HL-60/S4 (cell line): ENCODE measurements around the gene TRABD2B.

Experiments
- in situ Hi-C: fragments of 300-500 bp; cut with MboI; formaldehyde crosslinking; loops from 2 replicates; pipeline ENCODE4 v1.14.3; 2022; ENCODE audit warnings: low sequenced_read_pairs

Gene TRABD2B

DNA sequence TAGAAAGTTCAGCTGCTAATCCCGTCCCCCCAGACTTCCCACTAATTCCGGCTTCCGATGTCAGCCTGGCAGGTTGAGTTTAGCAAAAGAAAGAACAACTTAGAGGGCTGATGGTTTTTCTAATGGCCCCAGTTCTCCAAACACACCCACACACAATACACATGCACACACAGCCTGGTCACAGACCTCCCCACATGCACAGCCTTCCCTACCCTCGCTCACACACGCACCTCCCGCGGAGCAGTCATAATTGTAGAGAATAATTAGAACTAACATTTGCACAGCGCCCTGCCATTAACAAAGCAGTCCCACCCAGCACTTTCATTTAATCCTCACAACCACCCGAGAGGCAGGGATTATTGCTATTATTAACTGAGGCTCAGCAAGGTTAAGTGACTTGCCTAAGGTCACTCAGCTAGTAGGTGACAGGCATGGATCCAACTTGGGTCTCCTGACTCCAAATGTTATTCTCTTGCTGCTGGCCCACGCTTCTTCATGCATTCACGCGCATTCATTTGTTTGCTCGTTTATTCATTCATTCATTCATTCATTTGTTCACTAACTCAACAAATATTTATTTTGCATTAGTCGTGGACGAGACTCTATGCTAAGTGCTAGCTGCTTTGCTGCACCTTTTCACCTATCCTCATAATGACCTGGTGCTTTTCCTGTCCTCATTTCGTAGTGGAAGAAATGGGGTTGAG, 284.4 kb downstream of the TRABD2B start:
- in situ Hi-C loops: loop anchor here (25.0 kb wide), 3 partner anchors 175 to 525 kb away; partner anchors contain the start of genes FOXE3 and PDZK1IP1

GRCh38 chr1:47711848-47712492, 285.2 kb downstream of the TRABD2B start:
- in situ Hi-C loops: loop anchor here (25.0 kb wide), 3 partner anchors 175 to 525 kb away; partner anchors contain the start of genes FOXE3 and PDZK1IP1

- in situ Hi-C loops: loop anchor here (25.0 kb wide), 3 partner anchors 174 to 524 kb away; partner anchors contain the start of genes FOXE3 and PDZK1IP1
Measured at GRCh38 chr1:47711184-47711847, 285.9 kb downstream of the TRABD2B start.
